ENCODE measurements around the gene COMMD6.

The COMMD6 gene

DNA sequence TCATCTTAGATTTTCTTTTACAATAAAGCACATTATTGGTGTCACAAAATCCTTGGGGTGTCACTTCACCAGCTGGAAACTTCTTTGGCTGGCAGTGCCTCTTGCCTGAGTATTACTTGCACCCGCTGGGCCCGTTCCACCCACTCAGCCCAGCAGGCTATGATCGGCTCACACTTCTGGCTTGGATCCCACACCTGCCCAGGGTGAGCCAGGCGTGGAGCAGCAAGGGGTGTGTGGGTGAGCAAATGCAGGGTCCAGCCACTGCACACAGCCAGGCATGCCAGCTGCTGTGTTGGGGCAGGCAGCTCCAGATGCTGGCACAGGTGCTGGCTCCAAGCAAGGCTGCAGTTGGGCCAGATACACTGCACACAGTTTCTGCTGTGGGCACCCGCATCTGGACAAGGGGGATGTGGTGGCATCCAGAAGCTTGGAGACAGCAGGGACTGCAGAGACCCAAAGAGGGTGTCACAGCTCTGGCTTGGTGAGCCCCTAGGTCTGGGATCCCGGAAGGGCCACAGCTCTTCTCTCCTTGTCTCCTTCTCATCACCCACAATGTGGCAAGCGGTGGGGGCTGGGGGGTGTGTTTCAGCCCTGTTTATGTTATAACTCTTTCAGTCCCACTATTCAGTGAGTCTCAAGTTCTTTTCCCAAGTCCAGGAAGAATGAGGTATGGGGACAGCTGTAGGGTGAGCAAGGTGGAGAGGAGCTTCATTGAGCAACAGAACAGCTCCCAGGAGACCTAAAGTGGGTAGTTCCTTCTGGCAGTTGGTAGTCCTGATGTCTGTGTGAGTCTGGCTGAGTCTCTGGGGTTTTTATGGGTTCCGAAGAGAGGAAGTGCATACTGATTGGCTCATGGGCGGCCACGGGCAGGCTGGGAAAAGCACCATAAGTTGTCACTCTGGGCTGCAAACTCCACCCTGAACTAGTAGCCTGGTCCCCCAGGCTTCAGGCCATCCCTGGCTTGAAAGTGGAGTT is 30.3 kb downstream of the COMMD6 start:
- Mint-ChIP-seq H3K4me3 (no peak overlapping the region), H3K9me3 (no peaks in the 10 kb centered on the region), H3K36me3 (ENCODE audit: low read depth) (no peaks in the 10 kb centered on the region), H3K27me3 (no peaks in the 10 kb centered on the region), H3K4me1 (peaks cover 2% of the 10 kb centered on the region), H3K27ac (no peak overlapping the region)
- DNase-seq (no peak), ATAC-seq (peak; percentile 24)

DNA sequence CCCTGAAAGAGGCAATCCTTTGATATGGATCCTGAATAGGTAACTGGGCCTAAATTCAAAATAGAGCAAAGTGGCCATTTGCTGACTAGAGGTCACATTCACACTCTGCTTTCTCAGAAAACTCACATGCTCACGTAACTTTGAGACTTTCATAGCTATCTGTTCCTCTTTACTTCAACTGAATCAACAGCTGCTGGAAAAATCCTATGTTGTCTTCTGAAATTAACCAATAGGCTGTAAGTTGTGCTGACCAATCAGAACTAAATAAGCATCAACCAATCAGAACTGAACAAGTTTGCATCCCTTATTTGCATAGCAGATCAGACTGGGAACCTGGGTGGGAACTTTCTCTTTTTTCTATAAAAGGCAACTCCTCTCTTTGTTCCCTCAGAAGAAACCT is 31.6 kb downstream of the COMMD6 start:
- DNase-seq (no peak), ATAC-seq (no peak)
- H3K4me3 Mint-ChIP-seq = no peak overlapping the region
- H3K27ac Mint-ChIP-seq = no peak overlapping the region
- no peaks in the 10 kb centered on the region for H3K9me3 Mint-ChIP-seq
- H3K36me3 Mint-ChIP-seq (ENCODE audit: low read depth) = no peaks in the 10 kb centered on the region
- peaks cover 2% of the 10 kb centered on the region for H3K4me1 Mint-ChIP-seq
- no peaks in the 10 kb centered on the region for H3K27me3 Mint-ChIP-seq

DNA sequence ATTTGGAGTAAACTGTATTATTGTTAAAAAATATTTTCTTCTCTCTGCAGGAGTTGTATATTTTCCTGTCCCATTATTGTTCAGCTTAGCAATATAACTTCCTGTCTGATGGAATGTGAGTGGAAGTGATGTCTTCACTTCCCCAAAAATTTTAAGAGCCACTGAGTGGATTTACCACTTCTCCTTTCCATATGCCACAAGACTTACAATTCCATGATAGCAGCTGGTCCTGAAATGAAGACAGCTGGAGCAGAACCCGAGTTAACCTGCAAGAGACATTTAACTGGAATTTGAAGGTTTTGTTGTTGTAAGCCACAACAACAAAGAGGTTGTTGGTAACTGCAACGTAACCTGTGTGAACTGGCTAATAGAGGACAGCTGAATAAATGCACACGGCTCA is 32.3 kb downstream of the COMMD6 start:
- H3K27me3 Mint-ChIP-seq = no peaks in the 10 kb centered on the region
- H3K36me3 Mint-ChIP-seq (ENCODE audit: low read depth) = no peaks in the 10 kb centered on the region
- DNase-seq (no peak), ATAC-seq (no peak)
- H3K27ac Mint-ChIP-seq = no peak overlapping the region
- no peak overlapping the region for H3K4me3 Mint-ChIP-seq
- H3K4me1 Mint-ChIP-seq = peaks cover 2% of the 10 kb centered on the region
- no peaks in the 10 kb centered on the region for H3K9me3 Mint-ChIP-seq

DNA sequence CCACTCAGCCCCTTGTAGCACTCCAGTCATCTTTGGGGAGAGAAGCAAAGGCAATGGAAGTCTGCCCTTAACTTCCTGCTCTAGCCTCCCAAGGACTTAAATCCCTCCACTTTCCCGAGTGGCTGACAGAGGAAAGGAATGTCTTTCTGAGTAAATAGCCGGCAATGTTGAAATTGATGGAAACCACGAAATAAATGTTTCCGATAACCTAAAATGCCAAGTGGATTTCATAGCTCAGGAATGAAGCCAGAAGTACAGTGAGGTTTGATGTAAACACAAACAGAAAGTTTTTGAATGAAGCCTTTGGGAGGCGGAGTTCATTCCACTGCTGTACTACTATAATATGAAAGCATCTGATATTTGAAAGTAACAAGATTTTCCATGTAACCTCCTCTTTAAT is 41.7 kb downstream of the COMMD6 start:
- Mint-ChIP-seq H3K27me3 (peaks cover 15% of the 10 kb centered on the region), H3K27ac (no peak overlapping the region), H3K4me3 (no peak overlapping the region), H3K36me3 (ENCODE audit: low read depth) (no peaks in the 10 kb centered on the region), H3K9me3 (no peaks in the 10 kb centered on the region), H3K4me1 (peaks cover 7% of the 10 kb centered on the region)
- ATAC-seq (no peak), DNase-seq (no peak)

DNA sequence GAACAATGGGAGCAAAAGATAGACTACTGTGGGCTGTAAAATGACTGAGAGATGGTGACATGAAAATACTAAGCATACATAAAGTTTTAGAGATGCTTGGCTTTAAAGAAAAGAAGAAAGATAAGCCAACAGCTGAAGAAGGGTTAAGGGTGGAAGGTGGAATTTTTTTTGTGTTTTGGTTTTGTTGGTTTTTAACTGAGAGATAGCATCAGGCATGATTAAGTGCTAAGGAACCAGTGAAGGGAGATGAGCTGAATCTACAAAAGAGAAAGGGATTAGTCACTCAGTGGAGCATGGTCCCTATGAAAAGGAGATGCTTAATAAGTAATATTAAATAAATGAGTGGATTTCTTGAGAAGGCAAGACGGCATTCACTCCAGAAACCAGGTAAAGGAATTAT is 43.1 kb downstream of the COMMD6 start:
- Mint-ChIP-seq H3K27me3 (peaks cover 17% of the 10 kb centered on the region), H3K36me3 (ENCODE audit: low read depth) (no peaks in the 10 kb centered on the region), H3K4me1 (peaks cover 19% of the 10 kb centered on the region), H3K4me3 (no peak overlapping the region), H3K27ac (no peak overlapping the region), H3K9me3 (no peaks in the 10 kb centered on the region)
- ATAC-seq (no peak), DNase-seq (no peak)

DNA sequence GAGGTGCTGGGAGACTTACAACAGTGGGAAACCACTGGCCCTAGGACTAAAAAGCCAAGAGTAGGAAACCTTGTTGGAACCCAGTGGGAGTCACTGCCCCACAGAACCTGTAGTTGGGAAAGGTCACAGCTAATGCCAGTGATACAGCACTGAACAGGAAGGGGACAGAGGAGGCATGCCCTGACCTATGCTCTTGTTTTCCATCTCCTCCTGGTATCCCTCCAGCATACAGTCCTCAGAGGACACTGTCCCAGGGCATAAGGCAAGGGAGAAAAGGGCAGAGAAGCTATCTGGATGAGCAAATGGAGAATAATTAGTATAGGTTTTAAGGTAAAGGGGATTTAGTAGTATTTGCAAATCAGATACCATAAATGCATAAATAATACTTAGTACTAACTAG is 44.5 kb downstream of the COMMD6 start:
- Mint-ChIP-seq H3K27me3 (peaks cover 17% of the 10 kb centered on the region), H3K4me3 (no peak overlapping the region), H3K27ac (no peak overlapping the region), H3K9me3 (no peaks in the 10 kb centered on the region), H3K36me3 (ENCODE audit: low read depth) (no peaks in the 10 kb centered on the region), H3K4me1 (peaks cover 25% of the 10 kb centered on the region)
- ATAC-seq (no peak), DNase-seq (no peak)

DNA sequence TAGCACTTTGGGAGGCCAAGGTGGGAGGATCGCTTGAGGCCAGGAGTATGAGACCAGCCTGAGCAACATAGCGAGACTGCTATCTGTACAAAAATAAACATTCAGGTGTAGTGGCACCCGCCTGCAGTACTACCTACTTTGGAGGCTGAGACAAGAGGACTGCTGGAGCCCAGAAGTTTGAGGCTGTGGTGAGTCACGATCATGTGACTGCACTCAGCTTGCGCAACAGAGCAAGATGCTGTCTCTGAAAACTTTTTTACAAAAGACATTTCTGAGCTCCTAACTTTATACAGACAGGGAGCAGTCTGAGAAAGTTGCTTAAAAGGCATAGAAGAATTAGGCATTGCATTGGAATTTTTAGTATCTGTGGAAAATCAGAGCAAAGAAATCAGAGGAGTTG is 45.3 kb downstream of the COMMD6 start:
- Mint-ChIP-seq H3K27me3 (peaks cover 24% of the 10 kb centered on the region), H3K4me3 (no peak overlapping the region), H3K4me1 (peaks cover 26% of the 10 kb centered on the region), H3K9me3 (no peaks in the 10 kb centered on the region), H3K27ac (no peak overlapping the region), H3K36me3 (ENCODE audit: low read depth) (no peaks in the 10 kb centered on the region)
- DNase-seq = no peak
- no peak for ATAC-seq

DNA sequence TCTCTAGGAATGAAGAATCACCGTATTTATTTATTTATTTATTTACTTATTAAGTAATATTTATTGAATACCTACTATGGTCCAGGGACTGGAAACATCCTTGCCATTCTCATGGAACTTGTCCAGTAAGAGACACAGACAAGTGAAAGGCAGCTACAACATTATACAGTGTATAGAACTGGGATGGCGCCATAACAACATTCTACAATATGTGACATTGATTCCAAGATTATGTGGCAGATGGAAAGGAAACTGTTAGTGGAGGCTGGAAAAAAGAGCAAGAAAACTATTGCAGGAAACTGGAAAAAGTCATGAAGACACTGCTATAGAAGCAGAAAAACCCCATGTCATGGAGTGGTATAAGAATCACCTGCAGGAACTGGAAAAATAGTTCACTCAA is 46.3 kb downstream of the COMMD6 start:
- DNase-seq (no peak), ATAC-seq (no peak)
- H3K27me3 Mint-ChIP-seq = peaks cover 28% of the 10 kb centered on the region
- H3K27ac Mint-ChIP-seq = no peak overlapping the region
- H3K36me3 Mint-ChIP-seq (ENCODE audit: low read depth) = no peaks in the 10 kb centered on the region
- no peaks in the 10 kb centered on the region for H3K9me3 Mint-ChIP-seq
- no peak overlapping the region for H3K4me3 Mint-ChIP-seq
- peaks cover 36% of the 10 kb centered on the region for H3K4me1 Mint-ChIP-seq

DNA sequence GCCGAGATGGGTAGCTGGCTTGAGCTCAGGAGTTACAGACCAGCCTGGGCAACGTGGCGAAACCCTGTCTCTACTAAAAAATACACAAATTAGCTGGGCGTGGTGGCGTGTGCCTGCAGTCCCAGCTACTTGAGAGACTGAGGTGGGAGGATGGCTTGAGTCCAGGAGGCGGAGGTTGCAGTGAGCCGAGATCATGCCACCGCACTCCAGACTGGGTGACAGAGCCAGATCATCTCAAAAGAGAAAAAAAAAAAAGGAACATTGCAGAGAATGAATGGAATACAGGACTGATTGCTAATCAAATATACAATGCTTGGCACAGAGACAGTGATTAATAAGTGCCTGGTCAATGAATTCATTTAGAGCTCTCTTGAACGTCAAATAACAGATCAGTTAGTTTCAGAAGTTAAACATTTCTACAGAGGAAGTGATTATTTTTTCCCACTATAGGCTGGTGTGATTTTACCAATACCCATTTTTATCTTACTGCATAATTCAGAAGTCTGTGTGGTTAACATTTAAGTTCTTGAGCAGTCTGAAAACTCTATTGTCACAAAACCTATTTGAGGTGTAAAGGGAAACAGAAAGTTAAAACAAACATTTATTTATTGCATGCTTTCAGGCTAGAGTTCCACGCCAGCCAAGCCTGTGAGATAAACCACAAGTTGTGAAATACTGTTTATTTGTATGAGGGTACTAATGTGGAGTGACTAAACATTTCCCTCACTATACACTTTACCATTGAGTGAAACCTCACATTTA is 48.0 kb downstream of the COMMD6 start:
- Mint-ChIP-seq H3K36me3 (ENCODE audit: low read depth) (no peaks in the 10 kb centered on the region), H3K27me3 (peaks cover 39% of the 10 kb centered on the region), H3K27ac (peak overlapping the region; percentile 79), H3K4me3 (peak overlapping the region; percentile 32), H3K4me1 (peaks cover 53% of the 10 kb centered on the region), H3K9me3 (no peaks in the 10 kb centered on the region)
- DNase-seq (no peak), ATAC-seq (peak; percentile 67)

DNA sequence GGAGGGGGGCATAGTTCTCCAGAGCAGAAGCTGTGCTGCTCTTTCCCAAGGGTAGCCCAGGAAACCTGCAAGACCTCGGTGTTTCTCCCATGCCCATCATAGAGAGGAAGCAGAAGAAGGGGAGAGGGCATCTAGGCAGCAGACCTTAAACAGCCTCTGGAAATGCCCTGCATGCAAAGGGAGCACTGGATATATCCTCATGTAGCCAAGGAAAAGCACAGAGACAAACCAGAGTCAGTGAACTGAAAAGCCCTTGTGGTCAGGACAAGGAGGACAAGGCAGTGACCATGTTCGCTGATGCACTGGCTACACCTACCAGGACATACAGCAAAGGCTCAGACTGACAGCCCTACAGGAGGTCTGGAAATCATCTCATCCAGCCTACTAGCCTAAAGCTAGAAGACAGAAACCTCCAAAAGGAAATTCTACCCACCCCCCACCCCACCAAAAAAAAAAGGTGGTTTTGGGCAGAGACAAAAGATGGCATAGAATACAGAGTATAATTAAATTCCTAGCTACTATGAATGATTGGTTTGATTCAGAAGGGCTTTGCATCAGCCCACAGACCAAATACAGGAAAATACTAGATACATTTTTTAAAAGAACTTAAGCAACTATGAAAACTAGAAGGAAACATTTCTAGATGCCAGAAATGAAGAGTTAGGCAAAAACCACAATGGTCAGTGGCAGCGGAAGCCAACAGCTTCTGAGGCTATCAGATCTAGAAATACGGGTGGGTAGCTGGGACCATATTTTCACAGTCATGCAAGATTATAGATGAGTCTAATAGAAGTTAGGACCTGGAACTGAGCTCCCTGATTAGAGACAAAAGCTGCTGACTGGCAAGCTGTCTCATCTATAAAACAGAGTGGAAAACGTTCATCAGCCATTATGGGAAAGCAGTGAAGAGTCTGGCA is 51.2 kb downstream of the COMMD6 start:
- Mint-ChIP-seq H3K9me3 (no peaks in the 10 kb centered on the region), H3K4me3 (no peak overlapping the region), H3K4me1 (peaks cover 58% of the 10 kb centered on the region), H3K27me3 (peaks cover 53% of the 10 kb centered on the region), H3K27ac (peak overlapping the region; percentile 64), H3K36me3 (ENCODE audit: low read depth) (no peaks in the 10 kb centered on the region)
- ATAC-seq (no peak), DNase-seq (no peak)

DNA sequence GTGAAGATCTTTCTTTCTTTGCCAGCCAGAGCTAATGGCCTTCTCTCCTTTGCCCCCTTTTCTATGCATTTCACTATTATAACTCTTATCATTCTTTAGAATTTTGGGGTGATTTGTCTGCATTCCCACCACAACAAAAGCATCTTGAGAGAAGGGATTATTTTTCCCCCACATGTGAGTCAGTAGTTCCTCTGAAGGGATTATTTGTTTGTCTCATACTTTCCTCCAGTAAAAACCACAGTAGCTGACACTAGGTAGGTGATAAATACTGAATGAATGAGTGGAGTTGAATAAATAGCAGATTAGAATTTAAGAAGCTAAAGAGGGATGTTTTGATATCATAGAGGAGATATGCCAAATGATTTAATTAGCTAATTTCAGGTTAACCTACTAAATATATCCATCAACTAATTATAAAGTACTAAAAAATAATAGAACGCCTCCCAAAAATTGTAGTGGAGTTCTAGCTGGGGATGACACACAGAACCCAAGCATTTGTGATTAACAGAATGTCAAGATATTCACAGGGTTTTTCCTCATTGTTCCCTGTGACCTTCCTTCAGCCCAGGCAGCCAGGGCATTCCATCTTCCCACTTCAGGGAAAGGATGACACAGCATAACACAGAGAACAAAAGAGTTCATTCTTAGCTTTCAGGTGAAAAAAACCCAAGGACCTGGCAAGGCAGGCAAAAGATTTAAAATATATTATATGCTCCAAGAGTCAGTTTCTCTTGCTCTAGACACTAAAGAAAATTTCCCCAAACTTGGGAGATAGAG is 52.2 kb downstream of the COMMD6 start:
- Mint-ChIP-seq H3K27me3 (peaks cover 56% of the 10 kb centered on the region), H3K4me1 (peaks cover 55% of the 10 kb centered on the region), H3K36me3 (ENCODE audit: low read depth) (peaks cover 3% of the 10 kb centered on the region), H3K4me3 (peak overlapping the region; percentile 0), H3K9me3 (no peaks in the 10 kb centered on the region), H3K27ac (peak overlapping the region; percentile 69)
- peak; percentile 11 for ATAC-seq
- DNase-seq = no peak

DNA sequence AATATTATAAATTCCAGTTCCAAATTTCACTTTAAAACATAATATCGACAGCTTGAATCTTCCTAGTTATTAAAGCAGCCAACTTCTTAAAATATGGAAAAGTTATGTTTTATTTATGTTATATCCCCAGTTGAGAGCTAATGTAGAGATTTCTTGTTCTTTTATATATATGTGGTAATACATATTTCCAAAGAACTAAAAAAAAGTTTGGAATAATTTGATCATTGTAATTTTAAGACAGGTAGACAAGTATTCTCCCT is 54.9 kb downstream of the COMMD6 start:
- ATAC-seq = no peak
- peaks cover 3% of the 10 kb centered on the region for H3K36me3 Mint-ChIP-seq (ENCODE audit: low read depth)
- no peak for DNase-seq
- peak overlapping the region; percentile 96 for H3K4me3 Mint-ChIP-seq
- H3K27me3 Mint-ChIP-seq = peaks cover 73% of the 10 kb centered on the region
- no peaks in the 10 kb centered on the region for H3K9me3 Mint-ChIP-seq
- no peak overlapping the region for H3K27ac Mint-ChIP-seq
- peaks cover 46% of the 10 kb centered on the region for H3K4me1 Mint-ChIP-seq

DNA sequence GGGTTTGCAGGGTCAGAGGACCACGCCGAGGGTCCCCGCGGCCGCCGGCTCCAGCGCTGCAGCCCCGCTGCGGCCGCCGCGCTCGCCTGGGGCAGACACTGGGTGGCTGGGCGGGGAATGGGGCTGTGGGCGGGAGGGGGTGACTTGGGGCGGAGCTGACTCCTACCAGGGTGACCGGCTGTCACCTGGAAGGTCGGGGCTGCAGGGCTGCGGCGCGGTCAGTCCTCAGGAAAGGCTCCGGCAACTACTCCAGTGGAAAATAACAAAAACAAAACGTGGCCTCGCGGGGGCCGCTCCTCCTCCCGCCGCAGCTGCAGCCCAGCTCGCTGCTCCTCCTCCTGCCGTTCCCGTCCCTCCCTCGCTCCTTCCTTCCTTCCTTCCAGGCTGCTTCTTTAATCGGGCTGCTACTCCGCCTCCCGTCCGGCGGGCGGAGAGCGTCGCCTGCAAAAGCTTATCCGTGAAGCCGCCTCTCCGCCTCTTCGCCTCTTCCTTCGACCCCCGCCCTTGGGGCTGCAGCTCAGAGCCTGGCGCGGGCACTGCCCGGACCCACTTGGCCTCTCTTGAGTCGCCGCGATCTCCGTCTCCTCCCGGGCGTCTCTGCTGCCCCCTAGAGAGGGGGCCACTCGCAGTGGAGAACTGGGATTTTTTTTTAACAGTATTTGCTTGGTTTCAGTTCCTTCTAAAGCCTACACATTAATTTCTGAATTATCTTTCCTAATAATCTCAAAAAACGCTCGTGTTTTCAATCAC is 55.4 kb downstream of the COMMD6 start, which contains the start of gene TBC1D4:
Gene TBC1D4, minus strand, starts transcription at position 100 of the 750 bp plus-strand sequence. CDS start 402 bp downstream, outside the sequence.
- ATAC-seq = peak; percentile 74
- Mint-ChIP-seq H3K9me3 (no peaks in the 10 kb centered on the region), H3K4me1 (peaks cover 43% of the 10 kb centered on the region), H3K4me3 (peak within 1 kb of the TSS; percentile 96), H3K27ac (peak within 1 kb of the TSS; percentile 80), H3K27me3 (peaks cover 70% of the 10 kb centered on the region), H3K36me3 (ENCODE audit: low read depth) (peaks cover 3% of the 10 kb centered on the region)
- DNase-seq = peak; percentile 75

Measured in activated naive CD8-positive, alpha-beta T cell treated with anti-CD3 and anti-CD28 coated beads, Interleukin-2, amount 50 U/mL, for 24 hours (primary cell).